HG03439 (cell line): ENCODE data around the gene DSEL.

ENCODE experiments used
- ATAC-seq: cut with Tn5 transposase; IDR thresholded peaks from one replicate; pipeline ENCODE4 v1.9.1; 2021; ENCODE audit warnings: mild to moderate bottlenecking, moderate library complexity; ENCODE audit not compliant: unreplicated experiment

The DSEL gene

DNA sequence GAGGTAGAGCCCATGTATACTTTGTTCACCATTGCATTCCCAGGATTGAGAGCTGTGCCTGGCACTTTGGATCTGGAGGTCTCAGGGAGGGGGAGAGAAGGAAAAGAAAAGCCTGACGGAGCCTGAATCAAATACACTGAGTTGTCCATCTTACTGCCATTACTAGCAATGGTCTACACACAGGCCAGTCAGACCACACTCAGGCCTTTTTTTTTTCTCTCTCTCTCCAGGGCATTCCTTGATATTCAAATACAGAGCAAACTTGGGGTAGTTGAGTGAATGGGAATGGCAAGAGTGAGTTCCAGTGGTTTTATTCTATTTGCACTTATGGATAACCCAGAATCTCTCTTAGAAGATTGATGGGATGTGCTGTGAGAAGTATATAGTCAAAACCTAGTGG lies 11.8 kb downstream of the DSEL start:
- ATAC-seq = no peak

DNA sequence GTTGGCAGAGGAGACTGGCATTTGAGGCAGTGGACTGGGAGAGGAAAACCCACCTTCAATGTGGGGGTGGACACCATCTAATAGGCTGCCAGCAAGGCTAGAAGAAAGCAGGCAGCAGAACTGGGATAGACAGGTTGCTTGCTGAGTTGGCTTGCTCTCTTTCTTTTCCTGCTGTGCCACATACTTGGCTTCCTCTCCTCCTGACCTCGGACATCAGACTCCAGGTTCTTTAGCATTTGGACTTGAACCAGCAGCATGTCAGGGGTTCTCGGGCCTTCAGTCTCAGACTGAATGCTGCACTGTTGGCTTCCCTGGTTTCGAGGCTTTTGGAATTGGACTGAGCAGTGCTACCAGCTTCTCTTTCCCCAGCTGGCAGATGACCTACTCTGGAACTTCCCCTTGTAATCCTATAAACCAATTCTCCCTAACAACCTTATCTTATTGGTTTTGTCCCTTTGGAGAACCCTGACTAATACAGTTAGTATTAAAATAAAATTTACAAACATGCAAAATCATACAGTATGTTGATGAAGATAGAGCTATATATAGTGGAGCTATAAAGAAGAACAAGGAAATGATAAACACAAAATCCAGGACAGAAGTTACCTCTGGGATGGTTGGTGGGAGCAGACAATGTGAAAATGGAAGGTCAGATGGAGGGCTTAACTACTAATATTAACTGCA lies 15.9 kb downstream of the DSEL start:
- no peak for ATAC-seq

DNA sequence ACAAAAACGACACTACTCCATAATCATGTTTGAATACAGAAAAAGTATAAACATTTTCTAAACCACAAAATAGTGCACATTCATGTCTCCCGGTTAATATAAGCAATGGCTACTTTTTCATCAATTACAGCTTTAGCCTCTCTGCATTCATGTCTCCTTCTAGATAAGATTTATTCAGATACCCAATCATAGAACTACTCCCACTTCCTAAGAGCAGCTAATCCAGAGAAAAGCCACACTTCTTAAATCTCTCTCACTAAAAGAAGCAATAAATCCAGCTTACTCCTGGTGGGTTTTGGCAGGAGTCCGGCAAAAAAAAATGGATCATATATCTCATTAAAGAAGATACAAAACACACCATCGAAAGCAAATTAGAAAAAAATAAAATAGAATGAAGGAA lies 20.1 kb downstream of the DSEL start:
- ATAC-seq = no peak

DNA sequence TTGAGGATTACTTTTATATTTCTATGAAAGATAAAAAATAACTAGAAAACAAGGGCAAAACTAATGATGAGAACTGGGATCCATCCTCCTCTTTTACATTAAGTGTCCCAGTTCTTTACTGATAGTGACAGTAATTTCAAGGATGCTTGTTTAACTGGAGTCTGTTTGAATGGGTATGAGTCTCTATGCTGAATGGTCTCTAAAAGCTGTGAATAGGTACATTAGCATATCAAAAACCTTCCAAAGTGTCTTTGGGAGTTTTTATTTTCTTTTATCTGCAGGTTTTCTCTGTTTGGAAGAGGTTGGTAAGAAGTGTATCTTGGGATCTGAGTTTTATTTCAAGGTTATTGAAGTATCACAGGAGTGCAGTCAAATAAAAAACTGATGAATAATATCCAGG lies 30.0 kb downstream of the DSEL start:
- ATAC-seq = no peak

DNA sequence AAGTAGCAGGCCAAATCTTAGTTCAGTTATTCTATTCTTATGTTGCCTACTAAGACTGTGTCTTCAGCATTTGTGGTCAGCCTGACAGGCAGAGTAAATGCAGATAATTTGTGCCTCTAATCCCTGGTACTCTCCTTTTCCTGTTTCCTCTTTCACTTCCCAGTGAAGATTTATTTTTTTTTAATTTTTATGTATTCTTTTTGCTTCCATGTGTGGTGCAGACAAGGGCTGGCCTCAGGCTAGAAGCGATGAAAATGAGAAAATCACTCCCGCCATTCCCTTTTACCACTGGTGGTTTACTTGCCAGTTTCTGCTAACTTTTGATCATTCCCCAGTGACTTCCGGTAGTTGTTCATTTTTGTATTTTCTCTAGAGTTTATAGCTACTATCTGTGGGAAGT lies 30.9 kb downstream of the DSEL start:
- ATAC-seq = no peak

DNA sequence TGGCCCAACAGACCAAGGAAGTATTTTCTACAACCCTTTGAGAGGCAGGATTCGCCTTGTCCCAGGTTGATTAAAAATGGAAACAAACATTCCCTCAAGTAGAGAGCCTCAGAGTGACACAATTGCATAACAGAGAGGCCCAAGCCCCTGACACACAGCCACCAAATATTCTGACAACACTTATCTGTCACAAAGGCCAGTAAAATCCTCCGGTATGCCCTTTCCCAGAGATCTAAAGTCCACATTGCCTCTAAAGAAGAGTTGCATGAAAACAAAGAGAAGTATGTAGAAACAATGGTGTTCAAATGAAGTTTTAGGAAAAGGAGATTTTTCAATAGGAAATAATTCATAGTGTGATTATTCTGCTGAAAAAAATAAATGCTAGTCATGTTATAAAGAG lies 32.1 kb downstream of the DSEL start:
- no peak for ATAC-seq

DNA sequence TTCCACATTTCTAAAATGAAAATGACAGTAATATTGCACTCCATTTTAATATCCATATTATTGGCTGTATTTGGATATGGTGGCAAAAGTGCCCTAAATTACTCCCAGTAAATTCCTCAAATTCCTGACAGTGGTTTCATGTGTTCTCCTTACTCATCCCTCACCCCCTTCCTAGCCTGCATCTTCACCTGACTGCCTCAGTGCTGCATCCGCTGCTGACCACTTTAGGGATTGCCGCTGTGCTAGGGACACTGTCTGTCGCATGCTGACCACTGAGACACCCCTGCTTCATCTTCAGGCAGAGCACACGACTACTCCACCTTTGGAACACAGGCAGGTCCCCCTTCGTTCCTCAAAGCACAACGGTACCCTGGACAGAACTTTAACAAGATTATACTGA lies 32.6 kb downstream of the DSEL start:
- no peak for ATAC-seq

DNA sequence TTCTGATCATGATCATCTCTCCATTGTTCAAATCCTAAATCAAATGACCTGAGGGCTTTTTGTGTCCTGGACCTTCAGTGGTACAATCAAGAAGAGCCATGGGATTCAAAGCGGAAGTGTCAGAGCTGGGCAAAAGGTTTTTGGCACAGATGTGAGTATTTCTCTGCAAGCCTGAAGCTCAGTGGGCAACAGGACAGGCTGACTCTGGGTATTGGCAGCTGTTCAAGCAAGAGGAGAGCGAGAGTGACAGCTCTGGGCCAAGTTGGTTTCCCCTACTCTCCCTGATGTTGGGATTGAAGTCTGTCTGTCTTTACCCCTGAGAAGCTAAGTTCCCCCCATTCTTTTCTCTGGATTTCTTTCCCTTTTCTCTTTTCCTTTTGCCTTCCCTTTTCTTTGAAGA lies 33.3 kb downstream of the DSEL start:
- ATAC-seq = no peak

DNA sequence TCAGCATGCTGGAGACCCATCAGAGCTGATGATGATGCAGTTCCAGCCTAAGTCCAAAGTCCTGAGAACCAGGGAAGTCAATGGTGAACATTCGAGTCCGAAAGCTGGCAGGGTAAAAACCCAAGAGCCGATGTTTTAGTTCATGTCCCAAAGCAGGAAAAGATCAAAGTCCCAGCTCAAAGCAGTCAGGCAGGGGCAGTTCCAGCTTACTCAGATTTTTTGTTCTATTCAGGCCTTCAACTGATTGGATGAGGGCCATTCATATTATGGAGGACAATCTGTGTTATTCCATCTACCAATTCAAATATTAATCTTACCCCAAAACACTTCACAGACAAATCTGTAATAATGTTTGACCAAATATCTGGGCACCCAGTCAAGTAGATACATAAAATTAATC lies 38.3 kb downstream of the DSEL start:
- no peak for ATAC-seq

DNA sequence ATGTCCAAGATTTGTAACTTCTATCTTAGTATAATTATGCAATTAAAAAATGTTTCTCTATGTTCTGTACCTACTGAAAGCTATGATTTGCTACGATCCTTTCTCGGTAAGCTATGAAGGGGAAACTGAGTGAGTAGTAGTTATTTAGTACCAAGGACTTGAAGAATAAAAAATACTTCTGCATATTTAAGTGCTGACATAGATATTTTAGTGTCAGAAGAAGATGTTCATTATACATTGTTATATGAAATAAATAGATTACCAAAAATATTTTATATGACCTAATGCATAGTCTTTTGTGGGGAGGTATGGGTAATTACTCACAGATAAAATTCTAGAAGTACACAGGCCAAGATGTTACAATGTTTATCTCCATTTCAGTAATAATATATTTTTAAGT lies 39.0 kb downstream of the DSEL start:
- no peak for ATAC-seq

DNA sequence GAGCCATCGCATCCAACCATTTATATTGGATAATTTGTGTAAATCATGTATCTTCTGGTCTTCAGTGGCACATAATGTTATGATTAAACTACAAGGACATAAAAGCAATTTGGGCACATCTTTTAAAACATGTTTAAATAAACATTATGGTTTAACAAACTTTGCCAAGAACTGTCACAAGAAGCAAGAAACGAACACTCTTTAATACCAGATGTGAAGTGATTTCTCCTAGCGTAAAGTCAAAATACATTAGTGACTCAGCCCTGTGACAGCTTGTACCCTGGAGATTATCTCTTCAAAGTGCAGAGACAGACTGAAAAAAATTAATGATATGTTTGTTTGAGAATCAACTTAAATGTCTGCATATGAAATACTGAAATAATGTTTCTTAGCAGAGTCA lies 39.9 kb downstream of the DSEL start:
- no peak for ATAC-seq

DNA sequence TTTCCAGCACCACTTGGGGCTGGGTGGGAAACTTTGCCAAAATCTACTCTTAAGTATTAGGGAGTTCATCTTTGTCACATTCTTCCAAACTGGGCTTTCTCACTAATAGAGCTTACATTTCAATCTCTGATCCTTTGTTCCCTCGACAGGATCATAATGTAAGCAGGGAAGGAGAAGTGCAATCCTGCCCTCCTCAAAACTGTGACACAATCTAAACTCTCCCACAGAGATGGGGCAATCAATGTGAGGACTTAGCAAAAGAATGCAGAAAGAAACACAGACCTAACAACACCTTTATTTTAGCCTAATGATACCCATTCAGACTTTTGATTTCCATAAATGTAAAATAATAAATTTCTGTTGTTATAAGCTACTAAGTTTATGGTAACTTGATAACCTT lies 40.8 kb downstream of the DSEL start:
- ATAC-seq = no peak

DNA sequence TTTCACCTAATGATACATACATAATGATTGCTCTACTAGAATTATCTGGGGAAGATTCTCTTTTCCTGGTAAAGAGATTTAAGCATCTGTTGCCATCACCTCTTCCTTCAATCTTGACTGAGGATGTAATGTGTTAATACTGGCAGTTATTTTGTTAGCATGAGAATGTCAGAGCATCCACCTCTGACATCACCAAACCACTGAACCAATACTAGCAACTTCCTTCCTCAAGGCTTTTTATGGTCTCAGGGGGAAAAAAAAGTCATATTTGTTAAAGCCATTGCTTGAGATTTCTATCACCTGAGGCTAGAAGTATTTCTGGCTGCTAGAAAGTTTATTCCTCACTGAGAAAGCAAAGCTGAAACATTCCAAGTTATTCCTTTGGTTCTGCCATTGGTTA lies 48.5 kb downstream of the DSEL start:
- no peak for ATAC-seq

DNA sequence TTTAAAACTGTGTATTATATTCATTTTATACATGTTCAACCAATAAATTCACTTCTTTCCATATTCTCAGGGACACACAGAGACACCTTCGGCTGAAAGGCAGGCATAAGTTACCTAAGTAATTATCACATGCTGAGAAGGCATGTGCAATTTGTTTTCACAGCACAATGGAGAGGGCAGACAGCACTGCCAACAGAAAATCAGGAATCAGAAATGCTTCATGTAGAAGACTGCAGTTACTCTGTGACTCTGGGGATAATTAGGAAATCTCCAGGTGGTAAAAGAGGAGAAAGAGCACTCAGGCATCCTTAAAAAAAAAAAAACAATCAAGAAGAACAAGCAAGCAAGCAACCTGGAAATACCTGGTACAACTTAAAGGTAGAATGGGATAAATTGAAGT lies 49.3 kb downstream of the DSEL start:
- no peak for ATAC-seq

DNA sequence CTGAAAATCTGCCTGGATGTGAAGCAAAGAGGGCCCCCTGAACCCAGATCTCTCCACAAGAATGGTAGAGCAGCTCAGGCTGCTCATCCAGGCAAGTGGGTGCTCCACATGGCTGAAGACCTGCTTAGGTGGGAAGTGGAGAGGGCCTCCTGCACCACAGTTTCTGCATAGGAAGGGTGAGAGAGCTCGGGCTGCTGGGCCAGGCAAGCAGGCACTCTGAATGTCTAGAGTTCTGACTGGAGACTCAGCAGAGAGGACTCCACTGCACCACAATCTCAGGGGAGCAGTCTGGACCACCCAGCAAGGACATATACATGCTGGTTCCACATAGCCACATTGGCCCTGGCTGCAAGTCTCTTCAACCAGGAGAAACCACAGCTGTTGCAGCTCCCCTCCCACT lies 52.0 kb downstream of the DSEL start:
- no peak for ATAC-seq

DNA sequence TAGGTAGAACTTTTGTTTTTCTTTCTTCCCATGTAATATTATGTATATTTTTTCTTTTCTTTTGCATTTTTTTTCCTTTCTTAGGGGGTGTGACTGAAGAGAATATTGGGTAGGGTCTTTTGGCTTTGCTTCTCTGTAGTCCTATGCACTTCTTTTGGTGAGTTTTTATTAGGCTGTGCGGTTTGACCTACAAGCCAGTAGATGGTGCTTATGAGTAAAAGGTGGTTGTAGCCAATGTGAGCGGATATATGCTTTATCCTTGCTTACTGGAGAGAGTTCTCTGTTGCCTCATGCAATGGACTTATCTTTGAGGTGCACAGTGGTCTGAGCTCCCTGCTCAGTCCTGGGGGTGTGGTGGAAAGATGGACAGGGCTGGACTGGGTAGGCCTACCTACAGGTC lies 52.7 kb downstream of the DSEL start:
- ATAC-seq = peak; percentile 61

DNA sequence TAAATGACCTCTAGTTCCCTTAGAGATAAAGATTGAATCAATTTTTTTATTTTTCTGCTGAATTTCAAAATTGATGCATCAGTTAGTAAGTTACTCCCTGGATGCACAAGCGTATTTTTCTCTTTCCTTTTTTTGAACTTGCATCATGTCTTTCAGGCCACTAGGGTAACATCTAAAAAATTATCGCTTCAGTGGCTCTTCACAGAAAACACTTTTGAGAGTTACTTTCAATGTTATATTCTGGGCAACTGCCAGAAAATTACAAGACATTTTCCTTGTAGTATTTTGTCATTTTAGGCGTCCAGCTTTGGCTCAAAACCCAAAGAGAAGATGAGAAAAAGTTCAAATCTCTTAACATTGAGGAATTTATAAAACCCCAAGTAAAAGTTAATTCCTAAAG lies 59.8 kb downstream of the DSEL start:
- ATAC-seq = no peak
